CD4-positive, CD25-positive, alpha-beta regulatory T cell (primary cell): ENCODE results near the gene TMEM87A. TPM values are rescaled to one million over a fixed set of nuclear protein-coding genes. Genes with fewer than 3 reads are reported as not detected.

Source experiments
- ATAC-seq, 2 donors: fragments of 150-1000 bp; cut with Tn5 transposase; one replicate each; pipeline ENCODE4 v1.10.0; 2021; ENCODE audit warnings: low read depth in 2 of 2, moderate number of reproducible peaks in 2 of 2, moderate library complexity in 1 of 2
- DNase-seq, 3 donors: peaks; one replicate each; pipeline versions ENCODE4 v3.0.0 to v3.0.0-alpha.2; 2012 to 2022; ENCODE audit warnings: mixed read lengths in 1 of 3
- H3K27ac ChIP-seq: one replicate; pipeline ENCODE4 v1.7.0; 2013; ENCODE audit warnings: mild to moderate bottlenecking, low read length; ENCODE audit not compliant: insufficient read depth, poor library complexity, severe bottlenecking
- H3K27me3 ChIP-seq: one replicate; pipeline ENCODE4 v1.7.0; 2013; ENCODE audit warnings: low read length; ENCODE audit not compliant: control insufficient read depth, insufficient read depth
- H3K36me3 ChIP-seq: one replicate; pipeline ENCODE4 v1.7.0; 2013; ENCODE audit warnings: mild to moderate bottlenecking, low read length, moderate library complexity; ENCODE audit not compliant: control insufficient read depth, insufficient read depth
- H3K4me1 ChIP-seq: 2 replicates; pipeline ENCODE4 v1.7.0; 2013; ENCODE audit warnings: mild to moderate bottlenecking, low read length; ENCODE audit not compliant: insufficient read depth, control insufficient read depth, poor library complexity, severe bottlenecking
- H3K4me3 ChIP-seq: one replicate; pipeline ENCODE4 v1.7.0; 2013; ENCODE audit warnings: low read depth, mild to moderate bottlenecking, low read length, moderate library complexity
- H3K9me3 ChIP-seq, 2 experiments: 1 replicate in 1 of 2; 2 replicates in 1 of 2; pipeline ENCODE4 v1.7.0; 2013; ENCODE audit warnings: low read length in 2 of 2, mild to moderate bottlenecking in 1 of 2, moderate library complexity in 1 of 2; ENCODE audit not compliant: control insufficient read depth in 2 of 2
- H3K27ac Mint-ChIP-seq, 3 donors: one replicate each; pipeline ENCODE4 v1.8.0; 2020 to 2022; ENCODE audit warnings: mild to moderate bottlenecking in 3 of 3, mixed read lengths in 3 of 3, moderate library complexity in 2 of 3
- H3K27me3 Mint-ChIP-seq: one replicate; pipeline ENCODE4 v1.8.0; 2022; ENCODE audit warnings: mild to moderate bottlenecking, mixed read lengths
- H3K36me3 Mint-ChIP-seq: one replicate; pipeline ENCODE4 v1.8.0; 2020; ENCODE audit warnings: mixed read lengths
- H3K4me1 Mint-ChIP-seq, 4 donors: one replicate each; pipeline ENCODE4 v1.8.0; 2020 to 2022; ENCODE audit warnings: mixed read lengths in 4 of 4, mild to moderate bottlenecking in 1 of 4
- H3K4me3 Mint-ChIP-seq, 4 donors: one replicate each; pipeline ENCODE4 v1.8.0; 2020 to 2022; ENCODE audit warnings: mild to moderate bottlenecking in 4 of 4, mixed read lengths in 4 of 4, moderate library complexity in 3 of 4
- H3K9me3 Mint-ChIP-seq, 7 donors: one replicate each; pipeline ENCODE4 v1.8.0; 2020 to 2022; ENCODE audit warnings: mixed read lengths in 7 of 7, mild to moderate bottlenecking in 3 of 7, moderate library complexity in 2 of 7
- polyA plus RNA-seq, 4 donors: library from polyadenylated mRNA; unstranded; fragments of 300-500 nt; fragmentation: Illumina TruSeq; gene quantifications; one replicate each; pipeline ENCODE4 v1.2.3, GENCODE V29; 2021
- total RNA-seq: library from RNA; stranded (reverse); gene quantifications from one replicate; pipeline ENCODE4 v1.2.3, GENCODE V29; 2022

Gene TMEM87A
- total and polyA plus RNA-seq, 5 donors from 2014 or later: 60.8 to 82.1 (median 68.1) TPM

GRCh38 chr15:42185801-42186200, 87.4 kb downstream of the TMEM87A start:
- Histone ChIP-seq H3K27me3 (no peaks in the 10 kb centered on the region), H3K4me1 (no peaks in the 10 kb centered on the region), H3K27ac (no peak overlapping the region), H3K36me3 (peaks cover 90% of the 10 kb centered on the region), H3K9me3 (no peaks in the 10 kb centered on the region), H3K4me3 (no peak overlapping the region)
- no peaks in the 10 kb centered on the region for H3K27me3 Mint-ChIP-seq
- H3K27ac Mint-ChIP-seq: peak overlapping the region in 1 of 3 donors; percentile 21
- H3K4me3 Mint-ChIP-seq: no peak overlapping the region
- no peaks in the 10 kb centered on the region for H3K9me3 Mint-ChIP-seq
- peaks cover 0 to 7% (median 4%) of the 10 kb centered on the region in 4 donors for H3K4me1 Mint-ChIP-seq
- no peak for ATAC-seq
- no peak for DNase-seq
- peaks cover 66% of the 10 kb centered on the region for H3K36me3 Mint-ChIP-seq

GRCh38 chr15:42184736-42185135, 88.5 kb downstream of the TMEM87A start:
- no peaks in the 10 kb centered on the region for H3K4me1 Mint-ChIP-seq
- DNase-seq (no peak), ATAC-seq (no peak)
- H3K36me3 Mint-ChIP-seq: peaks cover 63% of the 10 kb centered on the region
- peaks cover 92% of the 10 kb centered on the region for H3K36me3 ChIP-seq
- no peak overlapping the region for H3K27ac Mint-ChIP-seq
- H3K27me3 ChIP-seq: no peaks in the 10 kb centered on the region
- H3K4me1 ChIP-seq: no peaks in the 10 kb centered on the region
- H3K9me3 Mint-ChIP-seq: no peaks in the 10 kb centered on the region
- H3K4me3 ChIP-seq: no peak overlapping the region
- H3K27ac ChIP-seq: no peak overlapping the region
- no peaks in the 10 kb centered on the region for H3K27me3 Mint-ChIP-seq
- H3K9me3 ChIP-seq: no peaks in the 10 kb centered on the region
- no peak overlapping the region for H3K4me3 Mint-ChIP-seq

GRCh38 chr15:42184296-42184695, 88.9 kb downstream of the TMEM87A start:
- ATAC-seq: no peak
- no peaks in the 10 kb centered on the region for H3K27me3 Mint-ChIP-seq
- no peaks in the 10 kb centered on the region for H3K27me3 ChIP-seq
- H3K27ac ChIP-seq: no peak overlapping the region
- peak overlapping the region in 2 of 3 donors; percentile 9 to 17 for H3K27ac Mint-ChIP-seq
- H3K36me3 ChIP-seq: peaks cover 91% of the 10 kb centered on the region
- no peak for DNase-seq
- H3K36me3 Mint-ChIP-seq: peaks cover 65% of the 10 kb centered on the region
- H3K4me1 Mint-ChIP-seq: no peaks in the 10 kb centered on the region
- H3K4me1 ChIP-seq: no peaks in the 10 kb centered on the region
- H3K9me3 Mint-ChIP-seq: no peaks in the 10 kb centered on the region
- no peak overlapping the region for H3K4me3 ChIP-seq
- no peak overlapping the region for H3K4me3 Mint-ChIP-seq
- no peaks in the 10 kb centered on the region for H3K9me3 ChIP-seq

GRCh38 chr15:42182961-42183360, 90.3 kb downstream of the TMEM87A start:
- DNase-seq: no peak
- peak overlapping the region in 2 of 3 donors; percentile 12 to 17 for H3K27ac Mint-ChIP-seq

GRCh38 chr15:42182328-42182886, 90.8 kb downstream of the TMEM87A start:
- peak overlapping the region in 1 of 3 donors; percentile 12 for H3K27ac Mint-ChIP-seq
- no peak overlapping the region for H3K4me3 ChIP-seq
- H3K36me3 Mint-ChIP-seq: peaks cover 60% of the 10 kb centered on the region
- DNase-seq: no peak
- H3K9me3 ChIP-seq: no peaks in the 10 kb centered on the region
- H3K27me3 ChIP-seq: no peaks in the 10 kb centered on the region
- no peaks in the 10 kb centered on the region for H3K9me3 Mint-ChIP-seq
- H3K36me3 ChIP-seq: peaks cover 87% of the 10 kb centered on the region
- no peak for ATAC-seq
- H3K27me3 Mint-ChIP-seq: no peaks in the 10 kb centered on the region
- H3K4me1 ChIP-seq: no peaks in the 10 kb centered on the region
- no peaks in the 10 kb centered on the region for H3K4me1 Mint-ChIP-seq
- H3K27ac ChIP-seq: no peak overlapping the region
- H3K4me3 Mint-ChIP-seq: no peak overlapping the region

More at GRCh38 chr15:42182961-42183360, 90.3 kb downstream of the TMEM87A start:
- H3K27me3 ChIP-seq: no peaks in the 10 kb centered on the region
- no peaks in the 10 kb centered on the region for H3K27me3 Mint-ChIP-seq
- no peaks in the 10 kb centered on the region for H3K4me1 ChIP-seq
- no peaks in the 10 kb centered on the region for H3K4me1 Mint-ChIP-seq
- H3K4me3 Mint-ChIP-seq: no peak overlapping the region
- no peak overlapping the region for H3K27ac ChIP-seq
- peaks cover 62% of the 10 kb centered on the region for H3K36me3 Mint-ChIP-seq
- no peak for ATAC-seq
- H3K9me3 ChIP-seq: no peaks in the 10 kb centered on the region
- peaks cover 89% of the 10 kb centered on the region for H3K36me3 ChIP-seq
- H3K4me3 ChIP-seq: no peak overlapping the region
- H3K9me3 Mint-ChIP-seq: no peaks in the 10 kb centered on the region

GRCh38 chr15:42178056-42178455, 95.2 kb downstream of the TMEM87A start:
- Mint-ChIP-seq H3K4me1 (peaks cover 0 to 2% (median 0%) of the 10 kb centered on the region in 4 donors), H3K4me3 (no peak overlapping the region), H3K27ac (no peak overlapping the region), H3K27me3 (no peaks in the 10 kb centered on the region), H3K36me3 (peaks cover 54% of the 10 kb centered on the region), H3K9me3 (no peaks in the 10 kb centered on the region)
- Histone ChIP-seq H3K4me1 (no peaks in the 10 kb centered on the region), H3K27me3 (no peaks in the 10 kb centered on the region), H3K9me3 (no peaks in the 10 kb centered on the region), H3K27ac (no peak overlapping the region), H3K36me3 (peaks cover 84% of the 10 kb centered on the region), H3K4me3 (no peak overlapping the region)
- DNase-seq (no peak), ATAC-seq (no peak)

- H3K4me3 ChIP-seq: no peak overlapping the region
- H3K27ac ChIP-seq: no peak overlapping the region
- Mint-ChIP-seq H3K27ac (peak overlapping the region in 2 of 3 donors; percentile 71 to 85), H3K9me3 (peaks cover 0 to 1% (median 0%) of the 10 kb centered on the region in 7 donors), H3K36me3 (peaks cover 57% of the 10 kb centered on the region), H3K4me3 (no peak overlapping the region), H3K27me3 (no peaks in the 10 kb centered on the region), H3K4me1 (peaks cover 4 to 13% (median 7%) of the 10 kb centered on the region in 4 donors)
- no peaks in the 10 kb centered on the region for H3K9me3 ChIP-seq
- H3K27me3 ChIP-seq: no peaks in the 10 kb centered on the region
- no peaks in the 10 kb centered on the region for H3K4me1 ChIP-seq
- DNase-seq (no peak), ATAC-seq (no peak)
- H3K36me3 ChIP-seq: peaks cover 86% of the 10 kb centered on the region
Observed at GRCh38 chr15:42175671-42176070, 97.6 kb downstream of the TMEM87A start.

- H3K36me3 Mint-ChIP-seq: peaks cover 50% of the 10 kb centered on the region
Observed at GRCh38 chr15:42172475-42172874, 100.8 kb downstream of the TMEM87A start.

More at GRCh38 chr15:42172475-42172874, 100.8 kb downstream of the TMEM87A start:
- Histone ChIP-seq H3K27me3 (no peaks in the 10 kb centered on the region), H3K36me3 (peaks cover 88% of the 10 kb centered on the region), H3K4me1 (no peaks in the 10 kb centered on the region), H3K27ac (no peak overlapping the region), H3K4me3 (no peak overlapping the region), H3K9me3 (no peaks in the 10 kb centered on the region)
- H3K27me3 Mint-ChIP-seq: no peaks in the 10 kb centered on the region
- H3K27ac Mint-ChIP-seq: peak overlapping the region in 1 of 3 donors; percentile 56
- H3K9me3 Mint-ChIP-seq: peaks cover 0 to 1% (median 0%) of the 10 kb centered on the region in 7 donors
- peaks cover 4 to 13% (median 7%) of the 10 kb centered on the region in 4 donors for H3K4me1 Mint-ChIP-seq
- no peak overlapping the region for H3K4me3 Mint-ChIP-seq
- ATAC-seq: no peak
- DNase-seq: no peak
